NB4 (cell line): ENCODE results near the gene GLB1L.

ENCODE experiments used
- POLR2A ChIP-seq: IDR thresholded peaks from 2 replicates; pipeline ENCODE4 v1.6.1; 2011; ENCODE audit warnings: mild to moderate bottlenecking; ENCODE audit not compliant: insufficient read length; ENCODE audit errors: extremely low read depth
- TF ChIP-seq, protein P1 (sequence below): IDR thresholded peaks from one replicate; pipeline ENCODE4 v1.5.1; 2012; ENCODE audit warnings: low read depth, low read length

- TF ChIP-seq, protein P1, sequence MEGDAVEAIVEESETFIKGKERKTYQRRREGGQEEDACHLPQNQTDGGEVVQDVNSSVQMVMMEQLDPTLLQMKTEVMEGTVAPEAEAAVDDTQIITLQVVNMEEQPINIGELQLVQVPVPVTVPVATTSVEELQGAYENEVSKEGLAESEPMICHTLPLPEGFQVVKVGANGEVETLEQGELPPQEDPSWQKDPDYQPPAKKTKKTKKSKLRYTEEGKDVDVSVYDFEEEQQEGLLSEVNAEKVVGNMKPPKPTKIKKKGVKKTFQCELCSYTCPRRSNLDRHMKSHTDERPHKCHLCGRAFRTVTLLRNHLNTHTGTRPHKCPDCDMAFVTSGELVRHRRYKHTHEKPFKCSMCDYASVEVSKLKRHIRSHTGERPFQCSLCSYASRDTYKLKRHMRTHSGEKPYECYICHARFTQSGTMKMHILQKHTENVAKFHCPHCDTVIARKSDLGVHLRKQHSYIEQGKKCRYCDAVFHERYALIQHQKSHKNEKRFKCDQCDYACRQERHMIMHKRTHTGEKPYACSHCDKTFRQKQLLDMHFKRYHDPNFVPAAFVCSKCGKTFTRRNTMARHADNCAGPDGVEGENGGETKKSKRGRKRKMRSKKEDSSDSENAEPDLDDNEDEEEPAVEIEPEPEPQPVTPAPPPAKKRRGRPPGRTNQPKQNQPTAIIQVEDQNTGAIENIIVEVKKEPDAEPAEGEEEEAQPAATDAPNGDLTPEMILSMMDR: no peak
- TF ChIP-seq POLR2A: no peak
Measured at GRCh38 chr2:219218217-219218731, 27.0 kb downstream of the GLB1L start.
